HEK293 (cell line): Measurements from ENCODE around the gene ABCA2.
A peak's percentile ranks its signal among the peaks of the same experiment; 100 is the strongest.

Source experiments
- CTCF ChIA-PET: fragments of 350-600 bp; formaldehyde crosslinking; extraction: SDS; loops from one replicate; lab custom pipeline; 2021; ENCODE audit warnings: antibody characterized with exemption; lab: Yijun Ruan, JAX
- POLR2A ChIA-PET: fragments of 300-600 bp; formaldehyde crosslinking; extraction: SDS; loops from one replicate; lab custom pipeline; 2020; ENCODE audit warnings: antibody characterized with exemption, inconsistent platforms; lab: Yijun Ruan, JAX
- H3K27ac ChIP-seq: fragments of 200-500 bp; sonication (Bioruptor generic); 2 replicates; pipeline ENCODE4 v1.5.1; 2014; ENCODE audit warnings: low read depth, low read length, control low read depth, inconsistent platforms; ENCODE audit errors: extremely low read depth
- H3K36me3 ChIP-seq, 2 experiments: fragments of 200-500 bp in 1 of 2; sonication (Bioruptor generic) in 1 of 2; 1 replicate in 1 of 2; 2 replicates in 1 of 2; pipeline ENCODE4 v1.5.1; 2014 to 2017; ENCODE audit warnings: inconsistent platforms in 2 of 2, low read length in 2 of 2; ENCODE audit not compliant: control insufficient read depth in 2 of 2, insufficient read depth in 1 of 2
- H3K4me1 ChIP-seq: fragments of 200-500 bp; sonication (Bioruptor generic); 2 replicates; pipeline ENCODE4 v1.5.1; 2014; ENCODE audit warnings: mild to moderate bottlenecking, low read length, inconsistent platforms; ENCODE audit not compliant: control insufficient read depth, insufficient read depth
- H3K4me3 ChIP-seq: 2 replicates; pipeline ENCODE4 v1.5.1; 2011; ENCODE audit warnings: low read depth, mild to moderate bottlenecking, control low read depth, low read length, moderate library complexity
- H3K9me3 ChIP-seq: fragments of 200-500 bp; sonication (Bioruptor generic); 2 replicates; pipeline ENCODE4 v1.5.1; 2014; ENCODE audit warnings: low read depth, low read length, inconsistent platforms; ENCODE audit not compliant: control insufficient read depth, insufficient read depth
- EGR2 ChIP-seq: fragments of 450-650 bp; formaldehyde crosslinking; IDR thresholded peaks from 2 replicates; pipeline ENCODE4 v1.5.1; 2016; ENCODE audit warnings: low read depth, missing biosample characterization, missing genetic modification characterization
- GLI4 ChIP-seq: fragments of 450-650 bp; formaldehyde crosslinking; IDR thresholded peaks from 2 replicates; pipeline ENCODE4 v1.5.1; 2016; ENCODE audit warnings: missing biosample characterization, missing genetic modification characterization
- GLIS1 ChIP-seq: fragments of 450-650 bp; formaldehyde crosslinking; IDR thresholded peaks from 2 replicates; pipeline ENCODE4 v1.5.1; 2016; ENCODE audit warnings: missing biosample characterization, missing genetic modification characterization
- KLF10 ChIP-seq: fragments of 450-650 bp; IDR thresholded peaks from 2 replicates; pipeline ENCODE4 v1.5.1; 2018; ENCODE audit warnings: missing biosample characterization, mild to moderate bottlenecking, missing genetic modification characterization
- KLF7 ChIP-seq: fragments of 450-650 bp; formaldehyde crosslinking; IDR thresholded peaks from 2 replicates; pipeline ENCODE4 v1.5.1; 2016; ENCODE audit warnings: missing biosample characterization, missing genetic modification characterization, borderline replicate concordance
- SP7 ChIP-seq: fragments of 450-650 bp; formaldehyde crosslinking; IDR thresholded peaks from 2 replicates; pipeline ENCODE4 v1.5.1; 2016; ENCODE audit warnings: missing biosample characterization, missing genetic modification characterization
- ZBTB20 ChIP-seq: fragments of 450-650 bp; formaldehyde crosslinking; IDR thresholded peaks from 2 replicates; pipeline ENCODE4 v1.5.1; 2016; ENCODE audit warnings: missing biosample characterization, missing genetic modification characterization
- ZBTB21 ChIP-seq: fragments of 450-650 bp; formaldehyde crosslinking; IDR thresholded peaks from 2 replicates; pipeline ENCODE4 v1.5.1; 2017; ENCODE audit warnings: missing biosample characterization, missing genetic modification characterization
- ZBTB8A ChIP-seq: fragments of 450-650 bp; formaldehyde crosslinking; IDR thresholded peaks from 2 replicates; pipeline ENCODE4 v1.5.1; 2016; ENCODE audit warnings: missing biosample characterization, missing genetic modification characterization
- ZFHX2 ChIP-seq: fragments of 450-650 bp; formaldehyde crosslinking; conservative IDR thresholded peaks from 2 replicates; pipeline ENCODE4 v1.5.1; 2016; ENCODE audit warnings: missing biosample characterization, missing genetic modification characterization
- ZFP37 ChIP-seq: fragments of 450-650 bp; formaldehyde crosslinking; IDR thresholded peaks from 2 replicates; pipeline ENCODE4 v1.5.1; 2016; ENCODE audit warnings: missing biosample characterization, missing genetic modification characterization
- ZNF16 ChIP-seq: fragments of 450-650 bp; formaldehyde crosslinking; IDR thresholded peaks from 2 replicates; pipeline ENCODE4 v1.5.1; 2016; ENCODE audit warnings: low read depth, missing biosample characterization, missing genetic modification characterization
- ZNF23 ChIP-seq: fragments of 450-650 bp; formaldehyde crosslinking; IDR thresholded peaks from 2 replicates; pipeline ENCODE4 v1.5.1; 2016; ENCODE audit warnings: missing biosample characterization, missing genetic modification characterization, borderline replicate concordance
- ZNF366 ChIP-seq: fragments of 450-650 bp; formaldehyde crosslinking; conservative IDR thresholded peaks from 2 replicates; pipeline ENCODE4 v1.5.1; 2016; ENCODE audit warnings: missing biosample characterization, missing genetic modification characterization
- ZNF391 ChIP-seq: fragments of 450-650 bp; formaldehyde crosslinking; IDR thresholded peaks from 2 replicates; pipeline ENCODE4 v1.5.1; 2016; ENCODE audit warnings: low read depth, missing biosample characterization, missing genetic modification characterization, borderline replicate concordance
- ZNF426 ChIP-seq: fragments of 450-650 bp; formaldehyde crosslinking; IDR thresholded peaks from 2 replicates; pipeline ENCODE4 v1.5.1; 2017; ENCODE audit warnings: missing biosample characterization, missing genetic modification characterization, mild to moderate bottlenecking, inconsistent platforms, moderate library complexity
- ZNF473 ChIP-seq: fragments of 450-650 bp; formaldehyde crosslinking; IDR thresholded peaks from 2 replicates; pipeline ENCODE4 v1.5.1; 2017; ENCODE audit warnings: missing biosample characterization, missing genetic modification characterization
- ZNF521 ChIP-seq: fragments of 450-650 bp; formaldehyde crosslinking; IDR thresholded peaks from 2 replicates; pipeline ENCODE4 v1.5.1; 2017; ENCODE audit warnings: missing biosample characterization, mild to moderate bottlenecking, missing genetic modification characterization
- ZNF558 ChIP-seq: fragments of 450-650 bp; formaldehyde crosslinking; IDR thresholded peaks from 2 replicates; pipeline ENCODE4 v1.5.1; 2016; ENCODE audit warnings: missing biosample characterization, missing genetic modification characterization
- ZNF626 ChIP-seq: fragments of 450-650 bp; sonication (Bioruptor Pico); formaldehyde crosslinking; IDR thresholded peaks from 2 replicates; pipeline ENCODE4 v1.5.1; 2018; ENCODE audit warnings: missing biosample characterization, missing genetic modification characterization, inconsistent platforms
- ZNF76 ChIP-seq: fragments of 450-650 bp; formaldehyde crosslinking; IDR thresholded peaks from 2 replicates; pipeline ENCODE4; 2016; ENCODE audit warnings: low read depth, missing biosample characterization, missing genetic modification characterization, borderline replicate concordance
- ZNF792 ChIP-seq: fragments of 450-650 bp; formaldehyde crosslinking; IDR thresholded peaks from 2 replicates; pipeline ENCODE4 v1.5.1; 2016; ENCODE audit warnings: missing biosample characterization, missing genetic modification characterization
- ZSCAN23 ChIP-seq: fragments of 450-650 bp; formaldehyde crosslinking; IDR thresholded peaks from 2 replicates; pipeline ENCODE4 v1.5.1; 2016; ENCODE audit warnings: missing biosample characterization, missing genetic modification characterization
- ZXDB ChIP-seq: fragments of 450-650 bp; formaldehyde crosslinking; IDR thresholded peaks from 2 replicates; pipeline ENCODE4 v1.5.1; 2016; ENCODE audit warnings: missing biosample characterization, missing genetic modification characterization
- TF ChIP-seq, protein P1 (sequence below): fragments of 450-650 bp; formaldehyde crosslinking; IDR thresholded peaks from 2 replicates; pipeline ENCODE4 v1.5.1; 2016; ENCODE audit warnings: missing biosample characterization, missing genetic modification characterization, borderline replicate concordance

Gene ABCA2

GRCh38 chr9:136969774-136970173, 58.3 kb downstream of the ABCA2 start (continued):
- no peak for TF ChIP-seq KLF10 (tag by site-specific recombination)

DNA sequence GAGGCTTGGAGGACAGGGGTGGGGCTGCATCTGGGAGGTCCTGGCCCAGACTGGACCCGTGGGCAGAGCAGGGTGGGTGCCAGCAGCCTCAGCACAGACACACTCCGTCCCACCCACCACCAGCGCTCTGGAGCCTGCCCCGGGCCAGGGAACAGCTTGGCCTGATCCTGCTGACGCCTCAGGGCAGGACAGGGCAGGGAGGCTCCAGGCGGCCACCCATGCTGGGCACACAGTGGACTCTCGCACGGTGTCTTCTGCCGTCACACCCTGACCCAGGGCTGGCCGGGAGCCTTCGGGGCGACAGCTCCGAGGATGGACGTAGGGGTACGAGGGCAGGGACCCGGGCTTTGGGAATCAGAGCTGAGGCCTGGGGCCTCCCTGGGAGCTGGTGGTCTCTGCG, 58.9 kb downstream of the ABCA2 start:
- no peak overlapping the region for H3K27ac ChIP-seq
- peak; percentile 39 for TF ChIP-seq ZFHX2 (tag by site-specific recombination)
- peak; percentile 47 for TF ChIP-seq EGR2 (tag by site-specific recombination)
- TF ChIP-seq, protein P1, sequence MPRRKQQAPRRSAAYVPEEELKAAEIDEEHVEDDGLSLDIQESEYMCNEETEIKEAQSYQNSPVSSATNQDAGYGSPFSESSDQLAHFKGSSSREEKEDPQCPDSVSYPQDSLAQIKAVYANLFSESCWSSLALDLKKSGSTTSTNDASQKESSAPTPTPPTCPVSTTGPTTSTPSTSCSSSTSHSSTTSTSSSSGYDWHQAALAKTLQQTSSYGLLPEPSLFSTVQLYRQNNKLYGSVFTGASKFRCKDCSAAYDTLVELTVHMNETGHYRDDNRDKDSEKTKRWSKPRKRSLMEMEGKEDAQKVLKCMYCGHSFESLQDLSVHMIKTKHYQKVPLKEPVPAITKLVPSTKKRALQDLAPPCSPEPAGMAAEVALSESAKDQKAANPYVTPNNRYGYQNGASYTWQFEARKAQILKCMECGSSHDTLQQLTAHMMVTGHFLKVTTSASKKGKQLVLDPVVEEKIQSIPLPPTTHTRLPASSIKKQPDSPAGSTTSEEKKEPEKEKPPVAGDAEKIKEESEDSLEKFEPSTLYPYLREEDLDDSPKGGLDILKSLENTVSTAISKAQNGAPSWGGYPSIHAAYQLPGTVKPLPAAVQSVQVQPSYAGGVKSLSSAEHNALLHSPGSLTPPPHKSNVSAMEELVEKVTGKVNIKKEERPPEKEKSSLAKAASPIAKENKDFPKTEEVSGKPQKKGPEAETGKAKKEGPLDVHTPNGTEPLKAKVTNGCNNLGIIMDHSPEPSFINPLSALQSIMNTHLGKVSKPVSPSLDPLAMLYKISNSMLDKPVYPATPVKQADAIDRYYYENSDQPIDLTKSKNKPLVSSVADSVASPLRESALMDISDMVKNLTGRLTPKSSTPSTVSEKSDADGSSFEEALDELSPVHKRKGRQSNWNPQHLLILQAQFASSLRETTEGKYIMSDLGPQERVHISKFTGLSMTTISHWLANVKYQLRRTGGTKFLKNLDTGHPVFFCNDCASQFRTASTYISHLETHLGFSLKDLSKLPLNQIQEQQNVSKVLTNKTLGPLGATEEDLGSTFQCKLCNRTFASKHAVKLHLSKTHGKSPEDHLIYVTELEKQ (tag by site-specific recombination): no peak
- TF ChIP-seq, all 188 proteins: peak for 2
- Histone ChIP-seq H3K9me3 (no peaks in the 10 kb centered on the region), H3K4me1 (no peaks in the 10 kb centered on the region), H3K36me3 (no peaks in the 10 kb centered on the region), H3K4me3 (no peak overlapping the region)
- POLR2A ChIA-PET: interaction anchor here (1.0 kb wide), 1 partner anchor 21 kb away, joined by 3 read pairs; no protein-coding TSS in a partner anchor
- CTCF ChIA-PET: interaction anchor here (1.5 kb wide), 1 partner anchor 66 kb away, joined by 3 read pairs; no protein-coding TSS in a partner anchor

DNA sequence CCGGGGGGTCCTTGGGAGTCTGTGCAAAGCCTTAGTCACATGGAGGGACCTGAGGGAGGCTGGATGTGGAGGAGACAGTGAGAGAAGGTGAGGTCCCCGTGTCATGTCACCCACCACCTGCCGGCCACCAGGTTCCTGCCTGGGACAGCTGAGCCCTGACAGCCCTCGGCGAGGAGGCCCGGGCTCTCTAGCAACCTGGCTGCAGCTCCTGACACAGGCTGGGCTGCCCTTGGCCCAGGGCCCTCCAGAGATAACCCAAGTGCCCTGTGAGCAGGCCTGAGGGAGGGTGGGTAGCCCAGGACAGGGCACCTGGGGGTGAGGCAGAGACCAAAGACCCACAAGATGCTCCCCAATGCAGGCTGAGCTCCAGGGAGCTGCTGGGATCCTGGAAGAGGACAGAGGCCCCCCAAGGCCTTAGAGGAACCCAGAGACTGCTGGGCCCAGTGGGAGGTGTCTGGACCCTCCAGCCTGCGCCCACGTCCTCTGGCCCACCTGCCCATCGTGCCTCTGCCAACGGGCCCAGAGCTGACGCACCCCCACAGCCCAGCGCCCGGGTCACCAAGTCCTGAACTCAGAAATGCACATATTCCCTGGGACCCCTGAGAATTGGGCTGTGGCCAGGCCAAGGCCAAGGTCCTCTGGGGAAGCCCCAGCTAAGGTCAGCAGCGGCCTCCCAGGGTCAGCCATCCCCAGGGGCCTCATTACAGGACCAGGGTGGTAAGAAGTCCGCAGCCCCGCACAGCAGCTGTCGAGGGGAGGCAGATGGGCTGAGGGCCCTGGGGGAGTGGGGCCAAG, 59.5 kb downstream of the ABCA2 start:
- Histone ChIP-seq H3K4me3 (no peak overlapping the region), H3K36me3 (no peaks in the 10 kb centered on the region), H3K4me1 (no peaks in the 10 kb centered on the region), H3K9me3 (no peaks in the 10 kb centered on the region), H3K27ac (no peak overlapping the region)
- ChIA-PET CTCF (interaction anchor here (1.5 kb wide), 1 partner anchor 67 kb away, joined by 3 read pairs; no protein-coding TSS in a partner anchor), POLR2A (interaction anchor here (1.0 kb wide), 1 partner anchor 20 kb away, joined by 3 read pairs; no protein-coding TSS in a partner anchor)
- 0 out of 2 replicates have a peak, but pooled peaks have one; percentile 11 for TF ChIP-seq ZBTB8A (tag by site-specific recombination)
- no peak for TF ChIP-seq ZNF792
- TF ChIP-seq ZSCAN23: no peak
- peak; percentile 52 for TF ChIP-seq GLIS1 (tag by site-specific recombination)

- H3K36me3 ChIP-seq: no peaks in the 10 kb centered on the region
- CTCF ChIA-PET: interaction anchor here (0.7 to 1.7 kb wide), 3 partner anchors 9 to 75 kb away, joined by 3 to 11 read pairs (median 5); no protein-coding TSS in a partner anchor
- H3K4me1 ChIP-seq: no peaks in the 10 kb centered on the region
- POLR2A ChIA-PET: interaction anchor here (0.7 to 1.0 kb wide), 2 partner anchors 15 to 105 kb away, joined by 3 to 8 read pairs; no protein-coding TSS in a partner anchor
- no peak overlapping the region for H3K27ac ChIP-seq
- H3K4me3 ChIP-seq: no peak overlapping the region
- no peaks in the 10 kb centered on the region for H3K9me3 ChIP-seq
- 0 out of 2 replicates have a peak, but pooled peaks have one; percentile 13 for TF ChIP-seq ZNF366 (tag by site-specific recombination)
- no peak for TF ChIP-seq ZNF16
- no peak for TF ChIP-seq ZNF558 (tag by site-specific recombination)
- TF ChIP-seq ZNF626 (tag by site-specific recombination): no peak
- no peak for TF ChIP-seq ZNF521 (tag by site-specific recombination)
- TF ChIP-seq ZXDB: no peak
- no peak for TF ChIP-seq GLIS1 (tag by site-specific recombination)
- no peak for TF ChIP-seq ZFP37 (tag by site-specific recombination)
- TF ChIP-seq KLF7 (tag by site-specific recombination): no peak
- TF ChIP-seq SP7: 0 out of 2 replicates have a peak, but pooled peaks have one; percentile 20
- TF ChIP-seq ZNF473 (tag by site-specific recombination): no peak
- no peak for TF ChIP-seq ZNF23 (tag by site-specific recombination)
- peak; percentile 83 for TF ChIP-seq ZBTB8A (tag by site-specific recombination)
- 0 out of 2 replicates have a peak, but pooled peaks have one; percentile 41 for TF ChIP-seq ZBTB21
- no peak for TF ChIP-seq ZNF391
- TF ChIP-seq GLI4: no peak
- TF ChIP-seq ZNF76 (tag by site-specific recombination): no peak
- no peak for TF ChIP-seq ZBTB20 (tag by site-specific recombination)
- no peak for TF ChIP-seq ZNF426 (tag by site-specific recombination)
These were observed 62.1 kb downstream of the ABCA2 start for GRCh38 chr9:136965771-136966484.
